Trophoblast cell (in vitro differentiated cells and primary cell): ENCODE data around the gene ZNF121.

Experiments
- DNase-seq, 2 donors: peaks; one replicate each; pipeline ENCODE4 v3.0.0-alpha.2; 2016
- H2AFZ ChIP-seq: 2 replicates; pipeline ENCODE4 v1.6.1; 2013; ENCODE audit warnings: low read length, moderate library complexity, mild to moderate bottlenecking; ENCODE audit not compliant: insufficient read depth, poor library complexity
- H2AK5ac ChIP-seq: 2 replicates; pipeline ENCODE4 v1.6.1; 2013; ENCODE audit warnings: mild to moderate bottlenecking, low read length
- H2BK120ac ChIP-seq: 2 replicates; pipeline ENCODE4 v1.6.1; 2013; ENCODE audit warnings: low read length, mild to moderate bottlenecking, moderate library complexity; ENCODE audit not compliant: insufficient read depth, poor library complexity
- H2BK12ac ChIP-seq: 2 replicates; pipeline ENCODE4 v1.6.1; 2013; ENCODE audit warnings: mild to moderate bottlenecking, low read length, moderate library complexity
- H2BK5ac ChIP-seq: 2 replicates; pipeline ENCODE4 v1.6.1; 2013; ENCODE audit warnings: low read length, low read depth, moderate library complexity, mild to moderate bottlenecking; ENCODE audit not compliant: poor library complexity
- H3K14ac ChIP-seq: 2 replicates; pipeline ENCODE4 v1.6.1; 2013; ENCODE audit warnings: mild to moderate bottlenecking, low read length
- H3K18ac ChIP-seq: 2 replicates; pipeline ENCODE4 v1.6.1; 2013; ENCODE audit warnings: mild to moderate bottlenecking, low read length
- H3K23ac ChIP-seq: 2 replicates; pipeline ENCODE4 v1.6.1; 2013; ENCODE audit warnings: low read length
- H3K27ac ChIP-seq: 2 replicates; pipeline ENCODE4 v1.5.1; 2013; ENCODE audit warnings: low read depth, mild to moderate bottlenecking, inconsistent platforms, low read length, moderate library complexity
- H3K27me3 ChIP-seq: 2 replicates; pipeline ENCODE4 v1.6.1; 2013; ENCODE audit warnings: inconsistent platforms, mild to moderate bottlenecking, low read length, moderate library complexity; ENCODE audit not compliant: insufficient read depth
- H3K36me3 ChIP-seq, 2 experiments: 1 replicate in 1 of 2; 2 replicates in 1 of 2; pipeline ENCODE4 v1.6.1; 2013; ENCODE audit warnings: low read length in 2 of 2, mild to moderate bottlenecking in 2 of 2, moderate library complexity in 1 of 2; ENCODE audit not compliant: insufficient read depth in 2 of 2, control insufficient read depth in 1 of 2
- H3K4ac ChIP-seq: 2 replicates; pipeline ENCODE4 v1.6.1; 2013; ENCODE audit warnings: low read depth, mild to moderate bottlenecking, low read length, moderate library complexity
- H3K4me1 ChIP-seq, 2 experiments: 1 replicate in 1 of 2; 2 replicates in 1 of 2; pipeline ENCODE4 v1.6.1; 2013; ENCODE audit warnings: low read length in 2 of 2, mild to moderate bottlenecking in 2 of 2, moderate library complexity in 1 of 2; ENCODE audit not compliant: insufficient read depth in 2 of 2, control insufficient read depth in 1 of 2
- H3K4me2 ChIP-seq: 2 replicates; pipeline ENCODE4 v1.6.1; 2013; ENCODE audit warnings: inconsistent platforms, mild to moderate bottlenecking, low read length, moderate library complexity
- H3K4me3 ChIP-seq: 2 replicates; pipeline ENCODE4 v1.5.1; 2013; ENCODE audit warnings: mild to moderate bottlenecking, low read depth, low read length, inconsistent platforms
- H3K79me1 ChIP-seq: one replicate; pipeline ENCODE4 v1.6.1; 2013; ENCODE audit warnings: low read length
- H3K79me2 ChIP-seq: 2 replicates; pipeline ENCODE4 v1.6.1; 2013; ENCODE audit warnings: low read length, mild to moderate bottlenecking; ENCODE audit not compliant: control insufficient read depth, insufficient read depth, poor library complexity
- H3K9ac ChIP-seq: 2 replicates; pipeline ENCODE4 v1.6.1; 2013; ENCODE audit warnings: mild to moderate bottlenecking, low read length
- H3K9me3 ChIP-seq: 2 replicates; pipeline ENCODE4 v1.6.1; 2013; ENCODE audit warnings: low read depth, mild to moderate bottlenecking, control low read depth, inconsistent platforms, low read length; ENCODE audit not compliant: insufficient read depth
- H4K12ac ChIP-seq: 2 replicates; pipeline ENCODE4 v1.6.1; 2013; ENCODE audit warnings: low read depth, mild to moderate bottlenecking, low read length, moderate library complexity
- H4K8ac ChIP-seq: 2 replicates; pipeline ENCODE4 v1.6.1; 2013; ENCODE audit warnings: low read depth, mild to moderate bottlenecking, low read length, moderate library complexity
- H4K91ac ChIP-seq: one replicate; pipeline ENCODE4 v1.6.1; 2013; ENCODE audit warnings: low read depth, mild to moderate bottlenecking, low read length, moderate library complexity
- WGBS: extraction: QIAGEN DNeasy Blood & Tissue Kit; methylation state at CpG from one replicate; pipeline ENCODE4 v1.1.7; 2013; ENCODE audit warnings: missing lambda C conversion rate; ENCODE audit not compliant: insufficient read length, insufficient coverage; ENCODE audit errors: extremely low coverage; 5-methylcytosine and 5-hydroxymethylcytosine counted together

ZNF121 gene

GRCh38 chr19:9570255-9570654 lies 14.0 kb downstream of the ZNF121 start:
- H2AFZ ChIP-seq = no peak overlapping the region
- H3K79me2 ChIP-seq = peaks cover 20% of the 10 kb centered on the region
- peaks cover 12% of the 10 kb centered on the region for H3K9me3 ChIP-seq
- H4K91ac ChIP-seq = no peak overlapping the region
- no peak overlapping the region for H3K27ac ChIP-seq
- H2AK5ac ChIP-seq = no peak overlapping the region
- H3K27me3 ChIP-seq = no peaks in the 10 kb centered on the region
- no peak overlapping the region for H3K18ac ChIP-seq
- H3K4me2 ChIP-seq = no peak overlapping the region
- peaks cover 23 to 30% of the 10 kb centered on the region in 2 experiments for H3K36me3 ChIP-seq
- WGBS = no CpG with 5 or more reads among the region's 6 CpGs
- no peak overlapping the region for H2BK120ac ChIP-seq
- H2BK5ac ChIP-seq = no peak overlapping the region
- no peak overlapping the region for H4K12ac ChIP-seq
- no peak overlapping the region for H4K8ac ChIP-seq
- H3K23ac ChIP-seq = no peak overlapping the region
- peaks cover 0 to 2% of the 10 kb centered on the region in 2 experiments for H3K4me1 ChIP-seq
- peak overlapping the region; percentile 24 for H3K4ac ChIP-seq
- no peak overlapping the region for H3K14ac ChIP-seq
- no peaks in the 10 kb centered on the region for H3K79me1 ChIP-seq
- H2BK12ac ChIP-seq = no peak overlapping the region
- H3K9ac ChIP-seq = no peak overlapping the region
- DNase-seq = peak; percentile 56 to 61
- no peak overlapping the region for H3K4me3 ChIP-seq

- no peaks in the 10 kb centered on the region for H3K79me1 ChIP-seq
- no CpG with 5 or more reads among the region's 1 CpG for WGBS
- H4K12ac ChIP-seq = no peak overlapping the region
Observed at GRCh38 chr19:9566729-9567128, 17.6 kb downstream of the ZNF121 start.

DNA sequence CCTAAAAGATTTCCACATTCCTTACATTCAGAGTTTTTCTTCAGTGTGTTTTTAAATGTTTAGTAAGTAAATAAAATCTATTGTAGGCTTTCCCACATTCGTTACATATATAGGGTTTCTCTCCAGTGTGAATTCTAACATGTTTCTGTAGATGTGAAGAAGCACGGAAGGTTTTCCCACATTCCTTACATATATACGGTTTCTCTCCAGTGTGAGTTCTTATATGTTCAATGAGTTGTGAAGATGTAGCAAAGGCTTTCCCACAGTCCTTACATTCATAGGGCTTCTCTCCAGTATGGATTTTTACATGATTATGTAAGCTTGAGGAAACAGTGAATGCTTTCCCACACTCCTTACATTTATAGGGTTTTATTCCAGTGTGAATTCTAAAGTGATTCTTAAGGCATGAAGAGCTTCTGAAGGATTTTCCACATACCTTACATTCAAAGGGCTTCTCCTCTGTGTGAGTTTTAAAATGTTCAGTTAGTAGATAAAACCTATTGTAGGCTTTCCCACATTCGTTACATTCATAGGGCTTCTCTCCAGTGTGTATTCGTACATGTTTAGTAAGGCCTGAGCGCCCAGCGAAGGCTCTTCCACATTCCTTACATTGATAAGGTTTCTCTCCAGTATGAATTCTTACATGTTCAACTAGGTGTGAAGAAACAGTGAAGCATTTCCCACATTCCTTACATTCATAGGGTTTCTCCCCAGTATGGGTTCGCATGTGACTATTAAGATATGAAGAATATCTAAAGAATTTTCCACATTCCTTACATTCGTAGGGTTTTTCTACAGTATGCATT lies 18.2 kb downstream of the ZNF121 start:
- H3K36me3 ChIP-seq = peaks cover 26 to 44% of the 10 kb centered on the region in 2 experiments
- H2AK5ac ChIP-seq = no peak overlapping the region
- H3K23ac ChIP-seq = no peak overlapping the region
- no peak overlapping the region for H3K4me2 ChIP-seq
- no peak overlapping the region for H2BK120ac ChIP-seq
- peak in 1 of 2 donors; percentile 18 for DNase-seq
- H3K9me3 ChIP-seq = peaks cover 16% of the 10 kb centered on the region
- H3K4me3 ChIP-seq = no peak overlapping the region
- H2AFZ ChIP-seq = no peak overlapping the region
- no peak overlapping the region for H4K8ac ChIP-seq
- H4K12ac ChIP-seq = no peak overlapping the region
- no peaks in the 10 kb centered on the region for H3K4me1 ChIP-seq
- H3K18ac ChIP-seq = no peak overlapping the region
- H3K79me2 ChIP-seq = peaks cover 5% of the 10 kb centered on the region
- no peak overlapping the region for H3K9ac ChIP-seq
- H2BK12ac ChIP-seq = no peak overlapping the region
- H3K27me3 ChIP-seq = no peaks in the 10 kb centered on the region
- WGBS = no CpG with 5 or more reads among the region's 9 CpGs
- H3K79me1 ChIP-seq = no peaks in the 10 kb centered on the region
- no peak overlapping the region for H4K91ac ChIP-seq
- no peak overlapping the region for H3K4ac ChIP-seq
- no peak overlapping the region for H3K14ac ChIP-seq
- H2BK5ac ChIP-seq = no peak overlapping the region
- H3K27ac ChIP-seq = no peak overlapping the region

More at GRCh38 chr19:9566729-9567128, 17.6 kb downstream of the ZNF121 start:
- H3K4me3 ChIP-seq = no peak overlapping the region
- peaks cover 14% of the 10 kb centered on the region for H3K9me3 ChIP-seq
- H3K36me3 ChIP-seq = peaks cover 22 to 41% of the 10 kb centered on the region in 2 experiments
- H2BK120ac ChIP-seq = no peak overlapping the region
- H3K23ac ChIP-seq = no peak overlapping the region
- no peak overlapping the region for H3K27ac ChIP-seq
- no peak overlapping the region for H4K8ac ChIP-seq
- no peak overlapping the region for H2BK5ac ChIP-seq
- no peak overlapping the region for H3K18ac ChIP-seq
- H3K4me2 ChIP-seq = no peak overlapping the region
- no peak overlapping the region for H3K14ac ChIP-seq
- no peak overlapping the region for H4K91ac ChIP-seq
- no peak overlapping the region for H2BK12ac ChIP-seq
- H3K4ac ChIP-seq = no peak overlapping the region
- H3K4me1 ChIP-seq = no peaks in the 10 kb centered on the region
- no peak overlapping the region for H2AFZ ChIP-seq
- no peak overlapping the region for H2AK5ac ChIP-seq
- H3K79me2 ChIP-seq = peaks cover 5% of the 10 kb centered on the region
- H3K27me3 ChIP-seq = no peaks in the 10 kb centered on the region
- no peak overlapping the region for H3K9ac ChIP-seq
- DNase-seq = peak in 1 of 2 donors; percentile 4

GRCh38 chr19:9552536-9553274 lies 31.6 kb downstream of the ZNF121 start:
- Histone ChIP-seq H3K9ac (no peak overlapping the region), H2BK12ac (no peak overlapping the region), H4K91ac (no peak overlapping the region), H3K79me2 (no peaks in the 10 kb centered on the region), H3K9me3 (peaks cover 13% of the 10 kb centered on the region), H3K27ac (no peak overlapping the region), H3K4me3 (peak overlapping the region; percentile 39), H2BK5ac (no peak overlapping the region), H4K8ac (no peak overlapping the region), H2AFZ (no peak overlapping the region), H4K12ac (no peak overlapping the region), H2AK5ac (no peak overlapping the region), H2BK120ac (no peak overlapping the region), H3K4me1 (no peaks in the 10 kb centered on the region), H3K79me1 (no peaks in the 10 kb centered on the region), H3K4ac (no peak overlapping the region), H3K14ac (no peak overlapping the region), H3K23ac (no peak overlapping the region), H3K18ac (no peak overlapping the region), H3K27me3 (no peaks in the 10 kb centered on the region), H3K36me3 (peaks cover 0 to 2% of the 10 kb centered on the region in 2 experiments), H3K4me2 (no peak overlapping the region)
- DNase-seq = no peak
- no CpG with 5 or more reads among the region's 7 CpGs for WGBS
